ENCODE data around the gene UNC5B.
A peak's percentile ranks its signal among the peaks of the same experiment; 100 is the strongest.

UNC5B gene

GRCh38 chr10:71324743-71325142 lies 112.4 kb downstream of the UNC5B start:
- Mint-ChIP-seq H3K36me3 (ENCODE audit: low read depth) (peaks cover 14% of the 10 kb centered on the region), H3K9me3 (no peaks in the 10 kb centered on the region), H3K4me3 (no peak overlapping the region), H3K27me3 (ENCODE audit: low read depth, poor library complexity) (peaks cover 18% of the 10 kb centered on the region), H3K4me1 (peaks cover 17% of the 10 kb centered on the region), H3K27ac (no peak overlapping the region)
- DNase-seq = no peak
- TF ChIP-seq CTCF (IDR thresholded peaks at IDR 0.05) = no peak

- DNase-seq = no peak
- peaks cover 15% of the 10 kb centered on the region for H3K27me3 Mint-ChIP-seq (ENCODE audit: low read depth, poor library complexity)
- H3K4me1 Mint-ChIP-seq = peaks cover 12% of the 10 kb centered on the region
- no peak overlapping the region for H3K4me3 Mint-ChIP-seq
- no peak for TF ChIP-seq CTCF (IDR thresholded peaks at IDR 0.05)
- no peaks in the 10 kb centered on the region for H3K9me3 Mint-ChIP-seq
- peaks cover 14% of the 10 kb centered on the region for H3K36me3 Mint-ChIP-seq (ENCODE audit: low read depth)
- H3K27ac Mint-ChIP-seq = no peak overlapping the region
Observed at GRCh38 chr10:71325267-71325666, 112.9 kb downstream of the UNC5B start.

GRCh38 chr10:71326464-71326881 lies 114.1 kb downstream of the UNC5B start:
- Mint-ChIP-seq H3K27me3 (ENCODE audit: low read depth, poor library complexity) (peaks cover 11% of the 10 kb centered on the region), H3K36me3 (ENCODE audit: low read depth) (peaks cover 14% of the 10 kb centered on the region), H3K9me3 (no peaks in the 10 kb centered on the region), H3K4me1 (peaks cover 8% of the 10 kb centered on the region), H3K4me3 (no peak overlapping the region), H3K27ac (no peak overlapping the region)
- no peak for TF ChIP-seq CTCF (IDR thresholded peaks at IDR 0.05)
- no peak for DNase-seq

GRCh38 chr10:71330789-71331404 lies 118.5 kb downstream of the UNC5B start:
- no peak overlapping the region for H3K27ac Mint-ChIP-seq
- no peaks in the 10 kb centered on the region for H3K36me3 Mint-ChIP-seq (ENCODE audit: low read depth)
- peaks cover 3% of the 10 kb centered on the region for H3K27me3 Mint-ChIP-seq (ENCODE audit: low read depth, poor library complexity)
- no peak for TF ChIP-seq CTCF (IDR thresholded peaks at IDR 0.05)
- no peaks in the 10 kb centered on the region for H3K9me3 Mint-ChIP-seq
- DNase-seq = no peak
- no peak overlapping the region for H3K4me3 Mint-ChIP-seq
- peaks cover 47% of the 10 kb centered on the region for H3K4me1 Mint-ChIP-seq

GRCh38 chr10:71331736-71332135 lies 119.4 kb downstream of the UNC5B start:
- Mint-ChIP-seq H3K9me3 (no peaks in the 10 kb centered on the region), H3K27ac (no peak overlapping the region), H3K36me3 (ENCODE audit: low read depth) (no peaks in the 10 kb centered on the region), H3K27me3 (ENCODE audit: low read depth, poor library complexity) (peaks cover 3% of the 10 kb centered on the region), H3K4me3 (no peak overlapping the region), H3K4me1 (peaks cover 53% of the 10 kb centered on the region)
- no peak for TF ChIP-seq CTCF (IDR thresholded peaks at IDR 0.05)
- DNase-seq = no peak

- TF ChIP-seq CTCF (IDR thresholded peaks at IDR 0.05) = no peak
- H3K36me3 Mint-ChIP-seq (ENCODE audit: low read depth) = no peaks in the 10 kb centered on the region
- no peak for DNase-seq
- peak overlapping the region; percentile 22 for H3K27ac Mint-ChIP-seq
- no peaks in the 10 kb centered on the region for H3K9me3 Mint-ChIP-seq
- peaks cover 54% of the 10 kb centered on the region for H3K4me1 Mint-ChIP-seq
- peaks cover 3% of the 10 kb centered on the region for H3K27me3 Mint-ChIP-seq (ENCODE audit: low read depth, poor library complexity)
- H3K4me3 Mint-ChIP-seq = no peak overlapping the region
Observed at GRCh38 chr10:71332466-71332865, 120.1 kb downstream of the UNC5B start.

Data from nephron progenitor cell (in vitro differentiated cells).